Nucleus accumbens (tissue), 56 donors: ENCODE data around the gene BAZ2A.
"Not testable (repeated sequence)": the region's sequence is repeated elsewhere in the genome, so short reads cannot be mapped to it uniquely, and the experiment has no call there.

Experiments
- DNase-seq, 56 donors: peaks; one replicate each; lab custom pipeline; 2025; lab: John Stamatoyannopoulos, UW

The BAZ2A gene

GRCh38 chr12:56630180-56630632, at the start of gene BAZ2A:
TSS of gene BAZ2A (minus strand) at chr12:56630326. CDS start at chr12:56617530, 12,796 bp downstream.
- peak in 55 of 56 donors; percentile 45 to 96 (median 85) for DNase-seq

- DNase-seq, result no peak
Observed at GRCh38 chr12:56678852-56679251, 48.7 kb upstream of the BAZ2A start.

GRCh38 chr12:56677680-56678079, 47.6 kb upstream of the BAZ2A start:
- DNase-seq, result no peak

GRCh38 chr12:56676851-56677580, 46.9 kb upstream of the BAZ2A start:
- DNase-seq, result no peak

- DNase-seq, result no peak
Observed at GRCh38 chr12:56671608-56672007, 41.5 kb upstream of the BAZ2A start.

GRCh38 chr12:56670836-56671235, 40.7 kb upstream of the BAZ2A start:
- no peak for DNase-seq

- no peak for DNase-seq
Observed at GRCh38 chr12:56668197-56668457, 38.0 kb upstream of the BAZ2A start.

GRCh38 chr12:56661979-56662638, 32.0 kb upstream of the BAZ2A start:
- DNase-seq, result no peak

- no peak for DNase-seq
Observed at GRCh38 chr12:56661560-56661959, 31.4 kb upstream of the BAZ2A start.

GRCh38 chr12:56658921-56659320, 28.8 kb upstream of the BAZ2A start:
- DNase-seq, result no peak

- no peak for DNase-seq
Observed at GRCh38 chr12:56657416-56658379, 27.6 kb upstream of the BAZ2A start.

GRCh38 chr12:56653781-56654180, 23.7 kb upstream of the BAZ2A start:
- DNase-seq, result not testable (repeated sequence)

- DNase-seq, result not testable (repeated sequence)
Observed at GRCh38 chr12:56648023-56648422, 17.9 kb upstream of the BAZ2A start.

GRCh38 chr12:56645717-56646446, 15.8 kb upstream of the BAZ2A start, which contains the start of gene ATP5F1B:
TSS of gene ATP5F1B (minus strand) at chr12:56645984. CDS start at chr12:56645963, 21 bp downstream.
- DNase-seq, result peak; percentile 52 to 99 (median 93)

GRCh38 chr12:56645201-56645716, 15.1 kb upstream of the BAZ2A start:
- DNase-seq, result peak in 11 of 56 donors; percentile 1 to 49 (median 11)

- DNase-seq, result no peak
Observed at GRCh38 chr12:56644654-56645053, 14.5 kb upstream of the BAZ2A start.

GRCh38 chr12:56641219-56641618, 11.1 kb upstream of the BAZ2A start:
- DNase-seq, result no peak

GRCh38 chr12:56637621-56638020, 7.5 kb upstream of the BAZ2A start:
- no peak for DNase-seq

GRCh38 chr12:56636675-56637540, 6.8 kb upstream of the BAZ2A start:
- peak; percentile 61 to 97 (median 90) for DNase-seq
